Measurements from ENCODE around the gene USP34.

DNA sequence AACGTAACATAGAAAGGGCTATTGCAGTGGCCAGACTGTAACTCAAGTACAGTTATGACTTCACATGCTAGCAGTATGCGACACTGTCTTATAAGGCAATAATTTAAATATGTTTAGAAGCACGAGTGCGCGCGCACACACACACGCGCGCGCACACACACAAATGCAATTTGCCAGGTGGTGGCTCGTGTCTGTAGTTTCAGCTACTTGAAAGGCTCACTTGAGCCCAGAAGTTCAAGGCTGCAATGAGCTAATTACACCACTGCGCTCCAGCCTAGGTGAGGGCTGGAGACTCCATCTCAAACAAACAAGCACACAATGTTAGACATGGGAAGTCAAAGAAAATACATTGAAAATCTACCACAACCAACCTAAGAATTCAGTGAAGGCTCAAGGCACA, 103.7 kb downstream of the USP34 start:
- TF ChIP-seq, protein P1, sequence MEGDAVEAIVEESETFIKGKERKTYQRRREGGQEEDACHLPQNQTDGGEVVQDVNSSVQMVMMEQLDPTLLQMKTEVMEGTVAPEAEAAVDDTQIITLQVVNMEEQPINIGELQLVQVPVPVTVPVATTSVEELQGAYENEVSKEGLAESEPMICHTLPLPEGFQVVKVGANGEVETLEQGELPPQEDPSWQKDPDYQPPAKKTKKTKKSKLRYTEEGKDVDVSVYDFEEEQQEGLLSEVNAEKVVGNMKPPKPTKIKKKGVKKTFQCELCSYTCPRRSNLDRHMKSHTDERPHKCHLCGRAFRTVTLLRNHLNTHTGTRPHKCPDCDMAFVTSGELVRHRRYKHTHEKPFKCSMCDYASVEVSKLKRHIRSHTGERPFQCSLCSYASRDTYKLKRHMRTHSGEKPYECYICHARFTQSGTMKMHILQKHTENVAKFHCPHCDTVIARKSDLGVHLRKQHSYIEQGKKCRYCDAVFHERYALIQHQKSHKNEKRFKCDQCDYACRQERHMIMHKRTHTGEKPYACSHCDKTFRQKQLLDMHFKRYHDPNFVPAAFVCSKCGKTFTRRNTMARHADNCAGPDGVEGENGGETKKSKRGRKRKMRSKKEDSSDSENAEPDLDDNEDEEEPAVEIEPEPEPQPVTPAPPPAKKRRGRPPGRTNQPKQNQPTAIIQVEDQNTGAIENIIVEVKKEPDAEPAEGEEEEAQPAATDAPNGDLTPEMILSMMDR (IDR thresholded peaks at IDR 0.05; ENCODE audit: low read length) = no peak
- TF ChIP-seq EZH2 (optimal IDR thresholded peaks at IDR 0.05; ENCODE audit: low read depth, low read length) = no peak
- no peak for TF ChIP-seq EZH2phosphoT487 (IDR thresholded peaks at IDR 0.05; ENCODE audit: low read length)

Measured in MM.1S (cell line).